ENCODE measurements around the gene TTC21A. TPM values are rescaled to one million over a fixed set of nuclear protein-coding genes. Genes with fewer than 3 reads are reported as not detected.

Gene TTC21A
- total RNA-seq, 4 donors from 2014 or later, result 2.8 to 16.3 (median 6.1) TPM

- Histone ChIP-seq H3K27ac (peak overlapping the region in 1 of 2 donors; percentile 11), H3K9me3 (no peaks in the 10 kb centered on the region)
- DNase-seq, result no peak
Observed at GRCh38 chr3:39104961-39105686, 2.4 kb upstream of the TTC21A start.

GRCh38 chr3:39105687-39106063 lies 1.8 kb upstream of the TTC21A start:
- no peaks in the 10 kb centered on the region for H3K27me3 ChIP-seq
- H3K4me3 ChIP-seq, result no peak overlapping the region
- no peak for DNase-seq
- peak overlapping the region in 1 of 2 donors; percentile 92 for H3K27ac ChIP-seq
- H3K4me1 ChIP-seq, result peaks cover 0 to 5% of the 10 kb centered on the region in 2 donors
- no peaks in the 10 kb centered on the region for H3K9me3 ChIP-seq
- no peak for TF ChIP-seq CTCF (IDR thresholded peaks at IDR 0.05)
- no peak for TF ChIP-seq POLR2A (IDR thresholded peaks at IDR 0.05)
- H3K36me3 ChIP-seq, result no peaks in the 10 kb centered on the region
- intact Hi-C loops (cut with DNase I; ENCODE audit: low total_unique reads), result no loop called here

More at GRCh38 chr3:39104961-39105686, 2.4 kb upstream of the TTC21A start:
- H3K4me1 ChIP-seq, result peaks cover 0 to 5% of the 10 kb centered on the region in 2 donors
- no peaks in the 10 kb centered on the region for H3K36me3 ChIP-seq
- H3K4me3 ChIP-seq, result no peak overlapping the region
- no peaks in the 10 kb centered on the region for H3K27me3 ChIP-seq
- intact Hi-C loops (cut with DNase I; ENCODE audit: low total_unique reads), result no loop called here
- no peak for TF ChIP-seq POLR2A (IDR thresholded peaks at IDR 0.05)
- no peak for TF ChIP-seq CTCF (IDR thresholded peaks at IDR 0.05)

- Histone ChIP-seq H3K27me3 (no peaks in the 10 kb centered on the region), H3K4me1 (peaks cover 0 to 5% of the 10 kb centered on the region in 2 donors), H3K9me3 (no peaks in the 10 kb centered on the region), H3K27ac (peak overlapping the region; percentile 82 to 92), H3K36me3 (no peaks in the 10 kb centered on the region), H3K4me3 (peak overlapping the region; percentile 63 to 79)
- TF ChIP-seq CTCF (IDR thresholded peaks at IDR 0.05), result no peak
- TF ChIP-seq POLR2A (IDR thresholded peaks at IDR 0.05), result no peak
- no peak for DNase-seq
- intact Hi-C loops (cut with DNase I; ENCODE audit: low total_unique reads), result no loop called here
Observed at GRCh38 chr3:39106281-39106811, 1.1 kb upstream of the TTC21A start.

GRCh38 chr3:39106851-39107387 lies 561 bp upstream of the TTC21A start:
- no peak for TF ChIP-seq CTCF (IDR thresholded peaks at IDR 0.05)
- no peak for TF ChIP-seq POLR2A (IDR thresholded peaks at IDR 0.05)
- intact Hi-C loops (cut with DNase I; ENCODE audit: low total_unique reads), result no loop called here
- no peaks in the 10 kb centered on the region for H3K27me3 ChIP-seq
- DNase-seq, result peak; percentile 45 to 58
- H3K4me3 ChIP-seq, result peak overlapping the region; percentile 63 to 79
- no peaks in the 10 kb centered on the region for H3K36me3 ChIP-seq
- H3K4me1 ChIP-seq, result peaks cover 0 to 5% of the 10 kb centered on the region in 2 donors
- H3K9me3 ChIP-seq, result no peaks in the 10 kb centered on the region
- H3K27ac ChIP-seq, result peak overlapping the region; percentile 82 to 92

GRCh38 chr3:39108200-39108710 lies 775 bp downstream of the TTC21A start:
- H3K36me3 ChIP-seq, result no peaks in the 10 kb centered on the region
- H3K27ac ChIP-seq, result peak overlapping the region; percentile 82 to 92
- no peaks in the 10 kb centered on the region for H3K9me3 ChIP-seq
- H3K4me3 ChIP-seq, result peak overlapping the region; percentile 63 to 79
- TF ChIP-seq CTCF (IDR thresholded peaks at IDR 0.05), result no peak
- no peak for TF ChIP-seq POLR2A (IDR thresholded peaks at IDR 0.05)
- peaks cover 0 to 5% of the 10 kb centered on the region in 2 donors for H3K4me1 ChIP-seq
- H3K27me3 ChIP-seq, result no peaks in the 10 kb centered on the region
- no peak for DNase-seq
- intact Hi-C loops (cut with DNase I; ENCODE audit: low total_unique reads), result no loop called here
